ENCODE results near the gene WFS1.

WFS1 gene

DNA sequence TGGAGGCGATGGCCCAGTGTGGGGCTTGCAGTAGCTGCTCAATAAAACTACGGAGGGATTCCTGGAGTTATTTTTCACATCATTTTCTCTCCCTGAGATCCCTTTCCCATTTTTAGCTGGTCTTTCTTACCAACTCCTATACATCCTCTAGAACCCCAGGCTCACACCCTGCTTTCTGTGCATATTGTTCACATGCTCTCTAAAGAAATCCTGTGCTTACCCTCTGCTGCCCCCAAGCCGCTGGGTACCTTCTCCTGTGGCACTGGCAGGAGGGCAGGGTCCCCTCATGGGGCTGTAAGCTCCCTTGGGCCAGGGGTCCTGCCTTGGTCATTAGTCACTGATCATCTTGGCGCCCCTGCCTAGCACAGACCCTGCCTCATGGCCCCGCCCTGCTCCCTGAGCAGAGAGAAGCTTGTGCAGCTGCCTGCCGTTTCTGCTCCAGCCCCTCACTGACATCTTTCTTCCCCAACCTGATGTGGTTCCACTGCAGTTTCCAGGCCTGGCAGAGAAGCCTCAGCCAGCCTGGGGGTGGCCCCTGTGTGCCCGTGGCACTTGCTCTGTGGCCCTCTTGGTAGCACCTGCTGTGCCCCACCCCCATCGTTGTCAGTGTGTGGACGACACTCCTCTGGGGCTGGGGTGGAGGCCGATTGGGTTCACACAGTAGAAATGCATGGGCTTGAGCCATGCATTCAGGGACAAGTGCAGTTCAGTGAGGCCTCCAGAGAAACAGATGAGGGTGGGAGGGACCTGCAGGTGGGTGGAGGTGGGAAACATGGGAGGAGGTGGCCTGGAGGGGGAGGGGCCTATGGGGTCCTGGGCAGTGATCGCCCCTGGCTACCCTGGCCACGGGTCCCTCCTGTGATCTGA is 69.5 kb downstream of the WFS1 start:
- no peak for DNase-seq (ENCODE audit: low read depth in 2 of 2)

GRCh38 chr4:6339818-6340445 is 70.3 kb downstream of the WFS1 start:
- no peak for DNase-seq (ENCODE audit: low read depth in 2 of 2)

- DNase-seq (ENCODE audit: low read depth in 2 of 2) = no peak
Observed at GRCh38 chr4:6340446-6341015, 70.9 kb downstream of the WFS1 start.

- DNase-seq (ENCODE audit: low read depth in 2 of 2) = no peak
Observed at GRCh38 chr4:6341696-6342095, 72.0 kb downstream of the WFS1 start.

- no peak for DNase-seq (ENCODE audit: low read depth in 2 of 2)
Observed at GRCh38 chr4:6342530-6343293, 73.1 kb downstream of the WFS1 start.

GRCh38 chr4:6343939-6344408 is 74.3 kb downstream of the WFS1 start:
- DNase-seq (ENCODE audit: low read depth in 2 of 2) = no peak

- DNase-seq (ENCODE audit: low read depth in 2 of 2) = no peak
Observed at GRCh38 chr4:6345096-6345830, 75.6 kb downstream of the WFS1 start.

- no peak for DNase-seq (ENCODE audit: low read depth in 2 of 2)
Observed at GRCh38 chr4:6345866-6346265, 76.2 kb downstream of the WFS1 start.

DNA sequence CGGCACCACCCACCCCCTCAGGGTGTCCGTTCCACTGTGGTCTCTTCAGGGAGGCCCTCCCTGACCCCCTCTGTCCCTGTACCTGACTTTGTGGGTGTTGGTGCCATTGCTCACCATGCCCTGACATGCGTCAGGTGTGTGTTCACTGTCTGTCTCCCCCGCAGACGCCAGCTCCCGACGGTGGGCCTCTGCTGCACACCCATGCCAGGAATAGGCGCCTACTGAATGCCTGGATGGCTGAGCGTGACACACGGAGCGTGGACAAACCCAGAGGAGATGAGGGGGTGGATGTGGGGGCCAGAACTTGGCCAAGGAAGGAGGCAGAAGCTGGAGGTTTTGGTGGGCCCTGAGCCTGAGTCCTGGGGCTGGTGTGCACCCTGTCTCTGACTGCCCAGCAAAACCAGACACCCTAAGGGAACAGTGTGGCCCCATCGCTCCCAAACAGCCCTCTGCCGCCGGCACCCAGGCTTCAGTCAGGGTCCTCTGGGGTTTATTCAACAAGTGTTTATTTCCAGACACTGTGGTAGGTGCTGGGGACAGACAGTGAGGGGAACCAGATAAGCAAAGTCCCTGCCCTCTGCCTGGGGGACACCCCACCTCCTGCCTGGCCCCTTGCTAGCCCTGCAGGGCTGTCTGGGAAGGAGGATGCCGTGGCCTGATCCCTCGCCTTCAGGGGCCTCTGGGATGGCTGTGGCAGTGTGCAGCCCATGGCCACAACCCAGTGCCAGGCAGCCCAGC is 76.9 kb downstream of the WFS1 start:
- DNase-seq (ENCODE audit: low read depth in 2 of 2) = no peak

DNA sequence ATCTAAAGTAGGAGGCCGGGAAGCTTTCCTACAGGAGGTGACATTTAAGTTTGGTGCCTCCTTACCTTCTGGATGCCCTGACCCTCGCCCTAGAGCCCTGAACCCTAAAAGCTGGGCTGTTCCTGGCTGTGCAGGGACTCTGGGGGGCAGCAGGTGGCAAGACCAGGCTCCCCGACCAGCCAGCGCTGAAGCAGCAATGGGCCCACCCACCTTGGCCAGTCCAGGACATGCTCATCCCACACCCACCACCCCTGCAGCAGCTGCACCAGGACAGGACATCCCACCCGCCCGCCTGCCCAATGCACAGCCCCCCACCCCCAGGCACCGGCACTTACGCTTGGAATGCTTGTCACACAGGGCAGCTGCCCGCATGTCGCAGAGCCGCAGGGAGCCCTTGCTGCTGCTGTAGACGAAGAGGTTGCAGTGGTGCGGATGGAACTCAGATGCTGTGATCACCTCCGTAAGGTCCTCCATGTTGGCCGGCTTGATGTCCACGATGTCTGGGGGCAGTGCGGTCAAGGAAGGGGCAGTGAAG is 77.9 kb downstream of the WFS1 start:
- no peak for DNase-seq (ENCODE audit: low read depth in 2 of 2)

DNA sequence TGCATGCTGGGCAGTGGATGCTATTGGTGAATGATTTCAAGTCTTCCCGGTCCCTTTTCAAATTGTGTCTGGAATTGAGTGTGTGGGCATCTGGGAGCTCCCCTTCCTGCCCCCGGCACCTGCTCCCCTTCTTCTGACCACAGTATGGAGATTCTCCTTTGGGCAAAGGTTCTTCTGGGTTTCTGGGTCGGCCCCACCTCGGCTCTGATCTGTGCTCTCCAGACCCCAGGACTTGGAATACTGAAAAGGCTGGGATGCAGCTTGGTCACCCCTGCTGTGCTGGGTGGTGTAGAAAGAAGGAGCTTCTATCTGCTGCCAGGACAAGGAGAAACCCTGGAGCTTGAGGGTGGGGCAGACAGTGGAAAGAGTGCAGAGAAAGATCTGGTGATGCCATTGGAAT is 78.8 kb downstream of the WFS1 start:
- no peak for DNase-seq (ENCODE audit: low read depth in 2 of 2)

DNA sequence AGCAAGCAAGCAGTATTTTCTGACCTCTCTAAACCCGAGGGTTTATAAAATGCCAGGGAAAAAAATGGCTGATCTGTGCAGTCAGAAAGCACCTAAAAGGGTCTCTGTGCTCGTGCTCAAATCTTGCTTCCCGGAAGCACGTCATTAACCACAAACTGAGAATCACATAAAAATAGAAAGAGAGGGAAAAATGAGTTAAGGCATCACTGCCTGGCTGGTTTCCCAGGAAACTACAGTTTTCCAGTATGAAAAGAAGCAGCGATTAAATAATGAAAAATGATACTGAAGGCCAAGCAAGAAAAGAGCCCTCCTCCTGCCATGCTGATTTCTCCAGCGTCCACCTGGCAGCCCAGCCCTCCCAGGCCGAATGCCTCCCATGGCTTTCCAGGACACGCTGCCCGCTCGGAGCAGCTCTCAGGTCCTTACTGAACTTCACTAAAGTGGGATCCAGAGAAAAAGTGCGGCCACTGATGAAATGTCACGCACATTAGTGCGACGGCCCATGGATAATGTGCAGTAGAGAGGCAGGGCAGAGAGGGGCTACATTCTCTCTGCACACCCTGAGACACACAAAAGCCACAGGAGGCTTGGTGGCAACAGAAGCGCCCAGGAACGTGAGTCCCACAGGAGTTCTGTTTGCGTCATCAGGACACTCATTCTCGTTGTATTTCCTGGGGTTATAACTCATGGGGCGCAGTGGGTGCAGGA is 80.4 kb downstream of the WFS1 start:
- DNase-seq (ENCODE audit: low read depth in 2 of 2) = no peak

- no peak for DNase-seq (ENCODE audit: low read depth in 2 of 2)
Observed at GRCh38 chr4:6350646-6351045, 81.0 kb downstream of the WFS1 start.

- no peak for DNase-seq (ENCODE audit: low read depth in 2 of 2)
Observed at GRCh38 chr4:6351246-6352000, 81.8 kb downstream of the WFS1 start.

GRCh38 chr4:6352031-6352692 is 82.5 kb downstream of the WFS1 start:
- no peak for DNase-seq (ENCODE audit: low read depth in 2 of 2)

Data from stimulated activated CD4-positive, alpha-beta T cell treated with anti-CD3 and anti-CD28 coated beads, Interleukin-12 subunit alpha, Interleukin-12 subunit beta, amount 100 ng/mL, for 24 hours (primary cell).